Right lung (tissue), 5 donors: Measurements from ENCODE around the gene ARL11. TPM values are rescaled to one million over a fixed set of nuclear protein-coding genes. Genes with fewer than 3 reads are reported as not detected.
"Not testable (repeated sequence)": the region's sequence is repeated elsewhere in the genome, so short reads cannot be mapped to it uniquely, and the experiment has no call there.

ENCODE experiments used
- DNase-seq, 2 donors: peaks; one replicate each; pipeline ENCODE4 v3.0.0-alpha.2; 2013
- polyA plus RNA-seq, 5 donors: library from polyadenylated mRNA; unstranded; fragments of 120-200 nt; gene quantifications; one replicate each; pipeline versions ENCODE4 v1.2.1 to v1.2.3, GENCODE V29; 2013; ENCODE audit warnings: inconsistent platforms in 1 of 5, low replicate concordance in 1 of 5; ENCODE audit not compliant: insufficient read length in 5 of 5, insufficient read depth in 1 of 5

ARL11 gene
- polyA plus RNA-seq, 5 donors, result 0.50 to 0.86 (median 0.58) TPM

- DNase-seq, result no peak
These were observed 18.1 kb upstream of the ARL11 start for GRCh38 chr13:49610176-49610575.

GRCh38 chr13:49612042-49612441, 16.3 kb upstream of the ARL11 start:
- DNase-seq, result not testable (repeated sequence)

- DNase-seq, result no peak
These were observed 12.3 kb upstream of the ARL11 start for GRCh38 chr13:49615836-49616675.

GRCh38 chr13:49616676-49617065, 11.6 kb upstream of the ARL11 start:
- no peak for DNase-seq

GRCh38 chr13:49620170-49620621, 8.1 kb upstream of the ARL11 start:
- DNase-seq, result no peak

- DNase-seq, result no peak
These were observed 5.9 kb upstream of the ARL11 start for GRCh38 chr13:49622174-49622946.

- no peak for DNase-seq
These were observed 4.1 kb upstream of the ARL11 start for GRCh38 chr13:49624229-49624628.

- DNase-seq, result no peak
These were observed 2.8 kb upstream of the ARL11 start for GRCh38 chr13:49625392-49626079.

GRCh38 chr13:49629196-49629938, 1.1 kb downstream of the ARL11 start:
- DNase-seq, result no peak

GRCh38 chr13:49629947-49630346, 1.6 kb downstream of the ARL11 start:
- no peak for DNase-seq

GRCh38 chr13:49630580-49630979, 2.3 kb downstream of the ARL11 start:
- no peak for DNase-seq

- DNase-seq, result no peak
These were observed 3.8 kb downstream of the ARL11 start for GRCh38 chr13:49632156-49632555.

- DNase-seq, result no peak
These were observed 5.4 kb downstream of the ARL11 start for GRCh38 chr13:49633710-49634109.

- peak; percentile 49 to 56 for DNase-seq
These were observed 7.5 kb downstream of the ARL11 start for GRCh38 chr13:49635599-49636433.

- DNase-seq, result no peak
These were observed 8.4 kb downstream of the ARL11 start for GRCh38 chr13:49636705-49637104.

GRCh38 chr13:49638030-49638743, 9.9 kb downstream of the ARL11 start:
- no peak for DNase-seq

- DNase-seq, result no peak
These were observed 10.4 kb downstream of the ARL11 start for GRCh38 chr13:49638744-49639072.

GRCh38 chr13:49641801-49642291, 13.5 kb downstream of the ARL11 start:
- no peak for DNase-seq

- no peak for DNase-seq
These were observed 14.8 kb downstream of the ARL11 start for GRCh38 chr13:49643035-49643646.
